ENCODE measurements around the gene MTMR3.

GRCh38 chr22:29917052-29917902 lies 34.3 kb downstream of the MTMR3 start:
- no peak for TF ChIP-seq CTCF (IDR thresholded peaks at IDR 0.05)
- no peak for TF ChIP-seq POLR2A (IDR thresholded peaks at IDR 0.05)
